HCT116 (cell line): Measurements from ENCODE around the gene PACRGL. TPM values are rescaled to one million over a fixed set of nuclear protein-coding genes. Genes with fewer than 3 reads are reported as not detected.

ENCODE experiments used
- ATAC-seq: fragments of 200-7000 bp; cut with Tn5 transposase; 2 replicates; pipeline ENCODE4 v1.9.1; 2020; ENCODE audit warnings: mild to moderate bottlenecking, moderate library complexity
- BruUV-seq: library from RNA; stranded (reverse); fragments of 400-500 nt; replicated peaks from 2 replicates; lab custom pipeline; 2021; lab: Mats Ljungman, UMichigan
- CTCF ChIA-PET: fragments of 300-600 bp; sonication (Branson Sonifier 250); formaldehyde crosslinking; loops from one replicate; lab custom pipeline; 2021; ENCODE audit warnings: antibody characterized with exemption; lab: Charles Lee
- POLR2A ChIA-PET: fragments of 300-600, 350-600 bp; sonication (Branson Sonifier 250); formaldehyde crosslinking; loops from one replicate; lab custom pipeline; 2021; ENCODE audit warnings: antibody characterized with exemption; lab: Charles Lee
- RAD21 ChIA-PET, 2 experiments: fragments of 300-600 bp; sonication (Branson Sonifier 250); formaldehyde crosslinking; loops; one replicate each; lab custom pipeline; 2023; ENCODE audit warnings: low total read pairs in 2 of 2; ENCODE audit not compliant: uncharacterized antibody in 2 of 2, unreplicated experiment in 2 of 2, low non-redundant PET in 1 of 2; lab: Charles Lee
- DNase-seq: peaks from one replicate; pipeline ENCODE4 v3.0.0-alpha.2; 2010; ENCODE audit warnings: low read depth, low spot score
- H2AFZ ChIP-seq: fragments of 200-600 bp; shearing (Covaris generic), sonication (generic); 2 replicates; pipeline ENCODE4 v1.6.1; 2017; ENCODE audit warnings: low read depth, mixed run types, mixed read lengths, antibody characterized with exemption, low read length; ENCODE audit not compliant: poor library complexity, severe bottlenecking
- H3K27ac ChIP-seq: 2 replicates; pipeline ENCODE4 v1.5.1; 2012; ENCODE audit warnings: low read depth, low read length
- H3K27me3 ChIP-seq: fragments of 200-600 bp; sonication (generic); 2 replicates; pipeline ENCODE4 v1.6.1; 2016; ENCODE audit warnings: mixed run types, low read length, mixed read lengths; ENCODE audit not compliant: insufficient read depth
- H3K36me3 ChIP-seq, 2 experiments: fragments of 200-500 bp in 1 of 2; fragments of 200-600 bp in 1 of 2; sonication (Bioruptor generic) in 1 of 2; sonication (generic) in 1 of 2; 2 replicates each; pipeline versions ENCODE4 v1.5.1 to v1.6.1; 2014 to 2016; ENCODE audit warnings: low read length in 2 of 2, inconsistent platforms in 1 of 2, mixed read lengths in 1 of 2, mixed run types in 1 of 2; ENCODE audit not compliant: insufficient read depth in 2 of 2, control insufficient read depth in 1 of 2
- H3K4me1 ChIP-seq, 2 experiments: fragments of 200-600 bp in 1 of 2; sonication (generic) in 1 of 2; 2 replicates each; pipeline versions ENCODE4 v1.5.1 to v1.6.1; 2012 to 2017; ENCODE audit warnings: low read length in 2 of 2, inconsistent platforms in 1 of 2, mild to moderate bottlenecking in 1 of 2, mixed read lengths in 1 of 2, mixed run types in 1 of 2, moderate library complexity in 1 of 2; ENCODE audit not compliant: insufficient read depth in 2 of 2, control insufficient read depth in 1 of 2
- H3K4me2 ChIP-seq: fragments of 200-600 bp; sonication (generic); 2 replicates; pipeline ENCODE4 v1.6.1; 2017; ENCODE audit warnings: mixed run types, low read length, mixed read lengths
- H3K4me3 ChIP-seq, 2 experiments: fragments of 200-600 bp in 1 of 2; sonication (generic) in 1 of 2; replicated peaks in 1 of 2; 2 replicates each; pipeline ENCODE4 v1.5.1; 2011 to 2016; ENCODE audit warnings: low read length in 2 of 2, control low read depth in 1 of 2, low read depth in 1 of 2, mild to moderate bottlenecking in 1 of 2, mixed read lengths in 1 of 2, mixed run types in 1 of 2
- H3K79me2 ChIP-seq: fragments of 200-600 bp; sonication (generic); 2 replicates; pipeline ENCODE4 v1.6.1; 2017; ENCODE audit warnings: mild to moderate bottlenecking, mixed run types, low read length, moderate library complexity, mixed read lengths; ENCODE audit not compliant: insufficient read depth
- H3K9ac ChIP-seq: fragments of 200-600 bp; sonication (generic); 2 replicates; pipeline ENCODE4 v1.6.1; 2016; ENCODE audit warnings: low read length, mixed read lengths
- H3K9me2 ChIP-seq: fragments of 200-600 bp; sonication (generic), shearing (Covaris generic); 2 replicates; pipeline ENCODE4 v1.6.1; 2017; ENCODE audit warnings: mixed run types, mild to moderate bottlenecking, moderate library complexity; ENCODE audit not compliant: insufficient read depth
- H3K9me3 ChIP-seq, 2 experiments: fragments of 200-500 bp in 1 of 2; fragments of 200-600 bp in 1 of 2; sonication (Bioruptor generic) in 1 of 2; sonication (generic) in 1 of 2; 2 replicates each; pipeline ENCODE4 v1.6.1; 2014 to 2017; ENCODE audit warnings: low read length in 2 of 2, mixed read lengths in 2 of 2, inconsistent platforms in 1 of 2, low read depth in 1 of 2, mild to moderate bottlenecking in 1 of 2, mixed run types in 1 of 2, moderate library complexity in 1 of 2; ENCODE audit not compliant: control insufficient read depth in 1 of 2, insufficient read depth in 1 of 2
- H4K20me1 ChIP-seq: fragments of 200-600 bp; sonication (generic), shearing (Covaris generic); 2 replicates; pipeline ENCODE4 v1.6.1; 2017; ENCODE audit warnings: mixed run types, mild to moderate bottlenecking, moderate library complexity; ENCODE audit not compliant: insufficient read depth
- CEBPB ChIP-seq: IDR thresholded peaks from 2 replicates; pipeline ENCODE4 v1.6.1; 2012; ENCODE audit warnings: low read depth
- EGR1 ChIP-seq: IDR thresholded peaks from 2 replicates; pipeline ENCODE4 v1.6.1; 2012; ENCODE audit warnings: low read depth
- ELF1 ChIP-seq: IDR thresholded peaks from 2 replicates; pipeline ENCODE4 v1.6.1; 2012; ENCODE audit warnings: low read depth, borderline replicate concordance
- FOSL1 ChIP-seq: IDR thresholded peaks from 2 replicates; pipeline ENCODE4 v1.6.1; 2012; ENCODE audit warnings: low read depth
- POLR2A ChIP-seq: IDR thresholded peaks from 2 replicates; pipeline ENCODE4 v1.7.0; 2011; ENCODE audit warnings: borderline replicate concordance; ENCODE audit not compliant: insufficient read depth, insufficient read length; ENCODE audit errors: extremely low read depth
- POLR2AphosphoS5 ChIP-seq: IDR thresholded peaks from 2 replicates; pipeline ENCODE4 v1.6.1; 2011; ENCODE audit warnings: mild to moderate bottlenecking, low read depth, low read length, moderate library complexity
- RAD21 ChIP-seq: IDR thresholded peaks from 2 replicates; pipeline ENCODE4 v1.6.1; 2012; ENCODE audit warnings: low read depth, mild to moderate bottlenecking
- SP1 ChIP-seq: IDR thresholded peaks from 2 replicates; pipeline ENCODE4 v1.6.1; 2012; ENCODE audit warnings: low read depth
- SRF ChIP-seq: IDR thresholded peaks from 2 replicates; pipeline ENCODE4 v1.6.1; 2012; ENCODE audit warnings: low read depth
- TCF7L2 ChIP-seq: IDR thresholded peaks from 2 replicates; pipeline ENCODE4 v1.7.0; 2011; ENCODE audit warnings: borderline replicate concordance, inconsistent platforms; ENCODE audit not compliant: insufficient read depth, insufficient read length; ENCODE audit errors: extremely low read depth
- YY1 ChIP-seq: IDR thresholded peaks from 2 replicates; pipeline ENCODE4 v1.6.1; 2011; ENCODE audit warnings: low read length, low read depth, moderate library complexity, mild to moderate bottlenecking; ENCODE audit not compliant: insufficient replicate concordance; ENCODE audit errors: extremely low read depth
- ZFX ChIP-seq: fragments of 450-650 bp; IDR thresholded peaks from 2 replicates; pipeline ENCODE4 v1.6.1; 2017
- ZNF274 ChIP-seq: fragments of 200-500 bp; sonication (Bioruptor generic); IDR thresholded peaks from 2 replicates; pipeline ENCODE4 v1.6.1; 2014; ENCODE audit warnings: mild to moderate bottlenecking, low read depth, low read length, inconsistent platforms
- intact Hi-C: fragments of 100-400 bp; cut with micrococcal nuclease; formaldehyde crosslinking; loops from 2 replicates; pipeline ENCODE4 v1.10.0; 2022
- total RNA-seq: library from RNA; stranded (reverse); gene quantifications from one replicate; pipeline ENCODE4 v1.2.1, GENCODE V29; 2021; ENCODE audit not compliant: unreplicated experiment
- TF ChIP-seq, protein P1 (sequence below): IDR thresholded peaks from 2 replicates; pipeline ENCODE4 v1.6.1; 2012
- TF ChIP-seq, protein P2 (sequence below): IDR thresholded peaks from 2 replicates; pipeline ENCODE4 v1.6.1; 2011; ENCODE audit warnings: mild to moderate bottlenecking, low read length, moderate library complexity; ENCODE audit not compliant: insufficient replicate concordance; ENCODE audit errors: extremely low read depth
- TF ChIP-seq, protein P3 (sequence below): IDR thresholded peaks from 2 replicates; pipeline ENCODE4 v1.6.1; 2012
- TF ChIP-seq, protein P4 (sequence below), 3 experiments: fragments of 200-600 bp in 1 of 3; sonication (generic) in 1 of 3; IDR thresholded peaks in 2 of 3; conservative IDR thresholded peaks in 1 of 3; 2 replicates each; pipeline ENCODE4 v1.5.1; 2012 to 2017; ENCODE audit warnings: low read depth in 2 of 3, low read length in 2 of 3, antibody characterized with exemption in 1 of 3, borderline replicate concordance in 1 of 3, control low read depth in 1 of 3, mild to moderate bottlenecking in 1 of 3, mixed read lengths in 1 of 3, mixed run types in 1 of 3, moderate library complexity in 1 of 3; ENCODE audit not compliant: insufficient read depth in 1 of 3

Gene PACRGL
- total RNA-seq, 1 experiment from 2014 or later, result 26.4 TPM

DNA sequence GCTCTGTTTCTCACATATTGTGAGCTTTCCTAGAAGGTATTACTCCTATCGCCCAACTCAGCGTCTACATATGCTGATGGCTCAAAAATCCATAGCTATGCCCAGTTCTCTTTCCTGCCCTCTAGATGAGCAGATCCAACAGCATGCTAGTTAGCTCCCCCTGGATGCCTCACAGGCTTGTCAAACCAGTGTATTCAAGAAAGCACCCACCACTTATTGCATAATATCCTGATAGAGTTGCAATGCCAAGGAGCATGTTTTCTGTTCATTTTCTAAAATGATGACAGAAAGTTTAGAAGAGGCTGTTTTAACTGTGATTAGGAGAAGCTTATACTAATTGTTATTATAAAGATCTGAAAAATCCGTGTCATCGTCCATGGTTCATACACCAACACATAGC, 1.9 kb upstream of the PACRGL start:
- ChIA-PET RAD21 (no interaction called here), CTCF (interaction anchor here (1.0 kb wide), 1 partner anchor 14 kb away, joined by 3 read pairs; no protein-coding TSS in a partner anchor), POLR2A (no interaction called here)
- Histone ChIP-seq H3K4me2 (no peak overlapping the region), H3K27me3 (no peaks in the 10 kb centered on the region), H3K79me2 (peaks cover 31% of the 10 kb centered on the region), H3K9me2 (no peaks in the 10 kb centered on the region), H3K9ac (no peak overlapping the region), H2AFZ (no peak overlapping the region), H3K36me3 (no peaks in the 10 kb centered on the region), H3K9me3 (no peaks in the 10 kb centered on the region), H3K27ac (no peak overlapping the region), H3K4me1 (peaks cover 8 to 17% of the 10 kb centered on the region in 2 experiments; a peak in 3 of 4 replicates), H3K4me3 (no peak overlapping the region), H4K20me1 (no peaks in the 10 kb centered on the region)
- intact Hi-C loops, result loop anchor here (10.0 kb wide), 1 partner anchor 1244 kb away; no protein-coding TSS in a partner anchor
- TF ChIP-seq ZFX (no peak), SRF (no peak), RAD21 (no peak), ELF1 (no peak), CEBPB (0 out of 2 replicates have a peak, but pooled peaks have one; percentile 18)
- DNase-seq (no peak), ATAC-seq (no peak)
- no TSS peak for BruUV-seq

DNA sequence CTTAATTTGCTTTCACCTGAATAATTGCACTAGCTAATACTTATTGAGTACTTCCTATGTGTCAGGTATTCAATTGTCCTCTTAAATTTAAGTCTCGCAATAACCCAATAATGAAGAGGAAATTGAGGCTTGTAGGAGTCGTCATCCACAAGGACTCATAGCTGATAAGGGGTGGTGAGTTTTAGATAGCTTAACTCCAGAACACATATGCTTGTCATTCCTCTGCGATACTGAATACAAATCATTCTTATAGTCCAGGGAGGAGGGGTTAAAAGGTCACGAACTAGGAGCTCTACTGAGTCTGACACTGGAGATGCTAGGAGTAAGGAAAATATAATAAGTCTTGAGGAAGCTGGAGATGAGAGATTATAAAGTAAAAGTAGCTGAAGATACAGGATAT, 1.4 kb upstream of the PACRGL start:
- Histone ChIP-seq H3K4me3 (no peak overlapping the region), H3K9me2 (no peaks in the 10 kb centered on the region), H2AFZ (no peak overlapping the region), H3K9me3 (no peaks in the 10 kb centered on the region), H3K27me3 (no peaks in the 10 kb centered on the region), H3K79me2 (peaks cover 35% of the 10 kb centered on the region), H3K4me1 (peaks cover 8 to 17% of the 10 kb centered on the region in 2 experiments; a peak in 3 of 4 replicates), H3K27ac (no peak overlapping the region), H3K36me3 (no peaks in the 10 kb centered on the region), H4K20me1 (no peaks in the 10 kb centered on the region), H3K9ac (no peak overlapping the region), H3K4me2 (no peak overlapping the region)
- DNase-seq (no peak), ATAC-seq (no peak)
- POLR2A ChIA-PET, result interaction anchor here (1.5 kb wide), 1 partner anchor 8 kb away, joined by 4 read pairs; no protein-coding TSS in a partner anchor
- RAD21 ChIA-PET, result no interaction called here
- intact Hi-C loops, result loop anchor here (10.0 kb wide), 1 partner anchor 1244 kb away; no protein-coding TSS in a partner anchor
- no TSS peak for BruUV-seq
- CTCF ChIA-PET, result interaction anchor here (1.0 kb wide), 1 partner anchor 14 kb away, joined by 3 read pairs; no protein-coding TSS in a partner anchor
- TF ChIP-seq CEBPB, result no peak
- TF ChIP-seq POLR2A, result no peak
- no peak for TF ChIP-seq ELF1
- TF ChIP-seq POLR2AphosphoS5, result no peak
- TF ChIP-seq YY1, result no peak
- TF ChIP-seq, protein P1, sequence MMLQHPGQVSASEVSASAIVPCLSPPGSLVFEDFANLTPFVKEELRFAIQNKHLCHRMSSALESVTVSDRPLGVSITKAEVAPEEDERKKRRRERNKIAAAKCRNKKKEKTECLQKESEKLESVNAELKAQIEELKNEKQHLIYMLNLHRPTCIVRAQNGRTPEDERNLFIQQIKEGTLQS, result no peak
- TF ChIP-seq EGR1, result no peak
- TF ChIP-seq, protein P2, sequence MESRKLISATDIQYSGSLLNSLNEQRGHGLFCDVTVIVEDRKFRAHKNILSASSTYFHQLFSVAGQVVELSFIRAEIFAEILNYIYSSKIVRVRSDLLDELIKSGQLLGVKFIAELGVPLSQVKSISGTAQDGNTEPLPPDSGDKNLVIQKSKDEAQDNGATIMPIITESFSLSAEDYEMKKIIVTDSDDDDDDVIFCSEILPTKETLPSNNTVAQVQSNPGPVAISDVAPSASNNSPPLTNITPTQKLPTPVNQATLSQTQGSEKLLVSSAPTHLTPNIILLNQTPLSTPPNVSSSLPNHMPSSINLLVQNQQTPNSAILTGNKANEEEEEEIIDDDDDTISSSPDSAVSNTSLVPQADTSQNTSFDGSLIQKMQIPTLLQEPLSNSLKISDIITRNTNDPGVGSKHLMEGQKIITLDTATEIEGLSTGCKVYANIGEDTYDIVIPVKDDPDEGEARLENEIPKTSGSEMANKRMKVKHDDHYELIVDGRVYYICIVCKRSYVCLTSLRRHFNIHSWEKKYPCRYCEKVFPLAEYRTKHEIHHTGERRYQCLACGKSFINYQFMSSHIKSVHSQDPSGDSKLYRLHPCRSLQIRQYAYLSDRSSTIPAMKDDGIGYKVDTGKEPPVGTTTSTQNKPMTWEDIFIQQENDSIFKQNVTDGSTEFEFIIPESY, result no peak
- TF ChIP-seq FOSL1, result no peak
- TF ChIP-seq ZNF274, result no peak
- no peak for TF ChIP-seq TCF7L2
- TF ChIP-seq, protein P3, sequence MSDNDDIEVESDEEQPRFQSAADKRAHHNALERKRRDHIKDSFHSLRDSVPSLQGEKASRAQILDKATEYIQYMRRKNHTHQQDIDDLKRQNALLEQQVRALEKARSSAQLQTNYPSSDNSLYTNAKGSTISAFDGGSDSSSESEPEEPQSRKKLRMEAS, result no peak
- TF ChIP-seq, protein P4, sequence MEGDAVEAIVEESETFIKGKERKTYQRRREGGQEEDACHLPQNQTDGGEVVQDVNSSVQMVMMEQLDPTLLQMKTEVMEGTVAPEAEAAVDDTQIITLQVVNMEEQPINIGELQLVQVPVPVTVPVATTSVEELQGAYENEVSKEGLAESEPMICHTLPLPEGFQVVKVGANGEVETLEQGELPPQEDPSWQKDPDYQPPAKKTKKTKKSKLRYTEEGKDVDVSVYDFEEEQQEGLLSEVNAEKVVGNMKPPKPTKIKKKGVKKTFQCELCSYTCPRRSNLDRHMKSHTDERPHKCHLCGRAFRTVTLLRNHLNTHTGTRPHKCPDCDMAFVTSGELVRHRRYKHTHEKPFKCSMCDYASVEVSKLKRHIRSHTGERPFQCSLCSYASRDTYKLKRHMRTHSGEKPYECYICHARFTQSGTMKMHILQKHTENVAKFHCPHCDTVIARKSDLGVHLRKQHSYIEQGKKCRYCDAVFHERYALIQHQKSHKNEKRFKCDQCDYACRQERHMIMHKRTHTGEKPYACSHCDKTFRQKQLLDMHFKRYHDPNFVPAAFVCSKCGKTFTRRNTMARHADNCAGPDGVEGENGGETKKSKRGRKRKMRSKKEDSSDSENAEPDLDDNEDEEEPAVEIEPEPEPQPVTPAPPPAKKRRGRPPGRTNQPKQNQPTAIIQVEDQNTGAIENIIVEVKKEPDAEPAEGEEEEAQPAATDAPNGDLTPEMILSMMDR (IDR thresholded peaks at IDR 0.05 in 2 of 3, conservative IDR thresholded peaks at IDR 0.05 in 1 of 3; ENCODE audit: borderline replicate concordance in 1 of 3, insufficient read depth in 1 of 3, low read depth in 2 of 3, low read length in 2 of 3), result no peak
- no peak for TF ChIP-seq SP1
